GM21528 (cell line): ENCODE results near the gene PRSS50.

Source experiments
- ATAC-seq: cut with Tn5 transposase; IDR thresholded peaks from one replicate; pipeline ENCODE4 v1.9.1; 2021; ENCODE audit warnings: mild to moderate bottlenecking, moderate library complexity; ENCODE audit not compliant: unreplicated experiment, low FRiP score

The PRSS50 gene

GRCh38 chr3:46693892-46694226 is 23.8 kb downstream of the PRSS50 start:
- no peak for ATAC-seq

DNA sequence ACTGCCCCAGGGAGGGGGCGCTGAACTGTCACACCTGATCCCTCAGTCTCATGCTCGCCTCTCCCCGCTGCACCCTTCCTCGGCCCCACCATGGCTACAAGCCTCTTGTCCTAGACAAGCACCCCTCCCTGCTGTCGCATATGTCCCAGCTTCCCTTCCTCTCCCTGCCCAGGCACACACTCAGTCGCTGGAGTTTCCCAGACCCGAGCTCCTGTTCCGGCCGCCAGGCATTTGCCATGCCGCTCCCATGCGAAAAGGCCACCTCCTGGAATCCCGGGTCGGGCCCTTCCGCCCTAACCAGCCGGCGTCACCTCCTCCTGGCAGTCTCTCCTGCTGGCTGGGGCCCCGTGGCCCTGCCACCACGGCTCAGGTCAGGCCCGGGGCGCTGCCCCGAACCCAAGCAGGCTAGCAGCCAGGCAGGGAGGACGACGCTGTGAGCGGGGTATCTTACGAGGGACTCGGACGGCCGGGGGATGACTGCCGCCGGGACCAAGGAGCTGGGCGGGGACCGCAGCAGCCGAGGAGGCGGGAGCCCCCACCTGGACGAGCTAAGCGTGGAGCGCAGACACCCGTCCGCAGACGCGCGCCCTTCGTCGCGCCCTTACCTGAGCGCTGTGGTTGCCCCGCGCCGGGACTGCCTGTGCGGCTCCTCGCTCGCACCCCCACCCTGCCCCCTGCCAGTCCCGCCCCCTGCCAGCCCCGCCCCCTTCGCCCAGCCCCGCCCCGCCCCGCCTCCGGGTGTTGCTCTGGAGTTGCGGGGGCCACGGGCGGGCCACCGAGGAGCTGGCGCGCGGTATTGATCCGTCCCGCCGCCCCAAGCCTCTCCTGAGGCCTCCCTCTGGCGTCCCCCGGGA is 24.4 kb downstream of the PRSS50 start, which contains the start of gene ALS2CL:
Gene ALS2CL, minus strand, starts transcription at position 642 of the 854 bp plus-strand sequence. CDS start 4,239 bp downstream, outside the sequence.
- ATAC-seq, result no peak

- no peak for ATAC-seq
Observed at GRCh38 chr3:46692566-46692990, 25.1 kb downstream of the PRSS50 start.

DNA sequence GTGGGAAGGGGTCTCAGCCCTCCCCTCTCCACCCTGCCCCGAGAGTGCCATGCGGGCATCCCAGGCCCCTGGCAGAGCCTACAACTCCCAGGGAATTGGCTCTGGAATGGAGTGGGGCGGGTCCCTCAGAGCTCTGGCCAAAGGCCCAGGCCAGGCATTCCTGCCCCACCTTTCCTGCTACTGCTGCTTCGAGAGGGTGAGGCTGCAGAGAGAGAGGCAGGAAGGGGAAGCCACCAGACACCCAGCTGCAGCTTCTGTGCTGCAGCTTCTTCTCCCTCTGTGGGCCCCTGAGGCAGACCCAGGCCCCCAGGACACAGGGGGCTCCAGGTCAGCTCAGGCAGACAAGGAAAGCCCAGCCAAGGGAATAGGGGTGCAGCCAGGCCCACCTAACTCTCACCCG is 26.9 kb downstream of the PRSS50 start:
- ATAC-seq, result no peak

GRCh38 chr3:46685446-46685845 is 32.2 kb downstream of the PRSS50 start:
- ATAC-seq, result no peak

- ATAC-seq, result no peak
Observed at GRCh38 chr3:46684891-46685290, 32.8 kb downstream of the PRSS50 start.

GRCh38 chr3:46682974-46683373 is 34.7 kb downstream of the PRSS50 start:
- no peak for ATAC-seq

DNA sequence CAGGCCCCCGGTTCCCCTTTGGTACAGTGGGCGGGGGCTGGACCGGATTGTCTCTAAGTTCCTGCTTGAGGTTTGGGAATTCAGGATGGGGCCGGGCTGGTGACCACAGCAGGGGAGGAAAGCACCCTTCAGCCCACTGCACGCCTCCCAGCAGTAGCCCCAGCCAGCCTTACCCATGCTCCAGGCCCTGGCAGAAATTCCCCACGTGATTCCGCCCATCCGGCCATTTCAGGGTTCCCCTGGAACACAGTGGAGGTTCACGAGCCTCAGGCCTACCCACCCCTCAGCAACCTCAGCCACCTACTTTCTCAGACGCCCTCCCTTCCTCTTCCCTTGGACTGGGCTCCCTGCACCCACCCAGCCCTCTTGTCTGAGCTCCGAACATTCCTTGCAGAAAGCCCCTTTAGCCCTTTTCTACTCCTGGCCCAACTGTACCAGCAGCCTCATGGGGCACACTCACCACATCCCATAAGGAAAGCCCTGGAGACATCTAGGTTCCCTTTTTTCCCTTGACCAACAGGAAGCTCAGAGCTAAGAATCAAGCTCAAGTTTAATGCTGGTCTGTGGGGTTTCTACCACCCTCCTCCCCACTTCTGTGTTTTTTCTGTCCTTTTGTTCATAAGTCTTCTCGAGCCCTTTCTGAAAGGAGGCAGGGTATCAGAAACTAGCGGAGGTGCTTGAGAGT is 35.7 kb downstream of the PRSS50 start:
- no peak for ATAC-seq

DNA sequence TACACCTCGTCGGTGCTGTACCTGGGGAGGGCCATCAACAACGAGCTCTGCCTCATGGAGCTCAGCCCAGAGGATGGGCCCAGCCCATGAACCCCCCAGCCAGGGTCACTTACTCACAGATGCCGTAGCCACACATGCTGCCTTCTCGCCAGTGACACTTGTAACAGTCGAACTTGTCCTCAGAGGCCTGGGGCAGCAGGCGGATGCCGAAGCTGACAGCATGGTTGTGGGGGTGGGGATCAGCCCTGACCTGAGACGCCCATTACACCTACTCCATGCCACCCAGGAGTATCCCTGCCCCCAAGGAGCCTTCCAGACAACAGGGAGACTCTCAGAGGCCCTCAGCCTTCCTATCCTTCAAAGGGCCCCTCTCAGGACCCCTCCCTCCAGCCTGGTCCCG is 36.3 kb downstream of the PRSS50 start:
- ATAC-seq, result no peak

GRCh38 chr3:46680298-46680826 is 37.3 kb downstream of the PRSS50 start:
- no peak for ATAC-seq

DNA sequence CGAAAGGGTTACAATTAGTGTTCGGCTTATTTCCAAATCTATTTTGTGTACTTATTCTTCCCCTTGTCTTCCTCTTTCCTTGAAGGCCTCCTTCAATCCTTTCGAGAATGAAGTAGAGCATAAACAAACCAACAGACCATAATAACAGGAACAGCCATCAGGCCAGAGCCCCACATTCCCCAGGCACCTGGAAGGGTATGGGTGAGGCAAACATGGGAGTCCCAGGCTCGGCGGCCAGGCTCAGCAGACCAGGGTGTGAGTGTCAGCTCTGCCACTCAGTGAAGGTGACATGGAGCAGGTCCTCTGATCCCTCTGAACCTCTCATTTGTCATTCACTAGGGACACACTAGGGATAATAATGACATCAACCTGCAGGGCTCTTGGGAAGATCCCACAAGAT is 38.0 kb downstream of the PRSS50 start:
- ATAC-seq, result no peak

- ATAC-seq, result no peak
Observed at GRCh38 chr3:46678280-46678679, 39.4 kb downstream of the PRSS50 start.

DNA sequence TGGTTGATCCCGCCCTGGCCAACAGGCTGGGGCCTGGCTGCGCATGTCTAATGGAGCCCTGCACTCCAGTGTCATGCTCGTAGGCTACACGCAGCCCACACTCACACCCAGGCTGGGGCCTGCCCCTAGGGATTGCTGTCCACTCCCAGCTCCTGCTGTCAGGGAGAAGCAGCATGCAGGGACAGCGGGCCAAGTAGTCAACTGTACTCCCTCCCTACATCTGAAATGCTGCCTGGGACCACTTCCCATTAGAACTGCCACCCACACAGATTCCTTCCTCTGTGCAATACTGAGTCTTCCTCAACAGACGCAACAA is 40.3 kb downstream of the PRSS50 start:
- ATAC-seq, result no peak

DNA sequence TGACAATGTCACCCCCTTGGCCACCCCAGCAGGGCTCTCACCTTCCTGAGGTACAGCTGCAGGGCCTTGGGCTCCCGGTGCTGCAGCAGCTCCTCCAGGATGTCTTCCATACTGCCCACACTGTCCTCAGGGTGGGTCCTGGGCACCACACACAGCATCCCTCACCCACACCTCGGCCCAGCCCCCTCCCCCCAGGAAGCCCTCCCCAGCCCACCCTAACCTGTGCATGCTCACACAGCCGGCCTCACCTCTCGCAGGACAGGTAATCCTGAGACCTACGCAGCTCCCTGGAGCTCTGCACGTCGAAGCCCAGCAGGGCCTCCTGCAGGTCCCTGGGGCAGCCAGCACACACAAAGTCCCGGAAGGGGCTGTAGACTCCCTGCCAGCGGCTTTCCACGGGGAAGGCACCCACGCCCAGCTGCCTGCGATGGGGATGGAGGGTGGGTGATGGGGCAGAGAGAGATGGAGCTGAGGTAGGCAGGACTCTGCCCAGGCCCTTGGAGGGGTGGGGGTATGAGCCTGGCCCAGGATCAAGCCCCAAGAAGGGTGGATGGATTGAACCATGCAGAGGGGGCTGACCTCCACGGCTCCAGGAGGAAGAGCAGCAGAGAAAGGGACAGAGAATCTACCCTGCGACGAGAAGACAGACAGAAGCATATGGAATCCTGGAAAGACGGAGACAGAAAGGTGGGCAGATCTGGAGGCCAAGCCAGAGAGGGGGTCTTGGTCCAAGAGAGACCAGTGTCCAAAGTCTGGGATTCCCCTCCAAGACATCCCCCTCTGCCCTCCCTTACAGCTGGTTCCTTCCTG is 40.9 kb downstream of the PRSS50 start:
- no peak for ATAC-seq

DNA sequence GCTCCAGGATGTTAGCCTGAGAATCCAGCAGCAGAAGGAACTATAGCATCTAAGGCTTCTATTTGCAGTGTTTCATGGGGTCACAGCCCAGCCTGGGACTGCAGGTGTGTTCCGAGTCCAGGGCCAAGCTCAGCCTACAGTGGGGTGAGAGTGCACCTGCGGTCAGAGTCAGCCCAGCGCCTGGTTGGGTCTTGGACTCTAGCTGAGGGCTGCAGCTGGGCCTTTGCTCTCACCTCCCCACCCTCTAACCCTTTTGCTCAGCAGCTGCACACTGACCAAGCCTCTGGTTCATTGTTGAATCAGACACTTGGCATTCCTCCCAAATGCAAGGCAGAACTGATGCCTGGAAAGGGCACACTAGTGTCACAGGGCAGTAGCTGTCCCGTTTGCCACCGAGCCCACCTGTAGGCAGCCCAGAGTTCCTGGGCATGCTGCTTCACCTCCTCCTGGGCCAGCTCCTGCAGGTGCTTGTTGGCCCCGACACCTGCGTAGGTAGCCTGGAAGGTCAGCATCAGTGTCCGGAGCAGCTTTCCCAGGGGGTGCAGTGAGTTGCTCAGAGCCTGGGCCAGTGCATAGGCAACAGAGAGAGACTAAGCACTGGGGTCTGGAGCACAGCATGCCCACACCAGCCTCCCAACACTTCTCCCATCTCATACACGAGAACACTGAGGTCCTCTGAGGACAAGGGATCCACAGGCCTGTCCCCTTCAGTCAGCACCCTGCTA is 41.7 kb downstream of the PRSS50 start:
- ATAC-seq, result no peak

DNA sequence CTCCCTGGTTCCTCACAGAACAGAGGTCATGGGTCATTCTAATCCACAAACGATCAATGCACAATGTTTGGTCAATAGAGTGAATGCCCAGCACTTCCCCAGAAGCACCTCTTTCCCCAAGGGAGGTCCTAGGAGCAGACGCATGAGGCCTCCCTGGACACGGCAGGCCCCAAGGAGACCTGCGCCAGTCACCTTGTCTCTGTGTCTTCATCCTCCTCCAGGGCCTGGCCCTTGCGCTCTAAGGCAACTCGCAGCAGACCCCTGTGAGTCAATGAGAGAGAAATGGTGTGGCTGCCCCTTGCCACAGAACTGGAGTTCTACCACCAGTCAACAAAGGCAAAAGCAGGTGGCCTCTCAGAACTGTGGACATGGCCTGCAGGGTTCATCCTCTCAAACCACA is 42.2 kb downstream of the PRSS50 start:
- ATAC-seq, result no peak

DNA sequence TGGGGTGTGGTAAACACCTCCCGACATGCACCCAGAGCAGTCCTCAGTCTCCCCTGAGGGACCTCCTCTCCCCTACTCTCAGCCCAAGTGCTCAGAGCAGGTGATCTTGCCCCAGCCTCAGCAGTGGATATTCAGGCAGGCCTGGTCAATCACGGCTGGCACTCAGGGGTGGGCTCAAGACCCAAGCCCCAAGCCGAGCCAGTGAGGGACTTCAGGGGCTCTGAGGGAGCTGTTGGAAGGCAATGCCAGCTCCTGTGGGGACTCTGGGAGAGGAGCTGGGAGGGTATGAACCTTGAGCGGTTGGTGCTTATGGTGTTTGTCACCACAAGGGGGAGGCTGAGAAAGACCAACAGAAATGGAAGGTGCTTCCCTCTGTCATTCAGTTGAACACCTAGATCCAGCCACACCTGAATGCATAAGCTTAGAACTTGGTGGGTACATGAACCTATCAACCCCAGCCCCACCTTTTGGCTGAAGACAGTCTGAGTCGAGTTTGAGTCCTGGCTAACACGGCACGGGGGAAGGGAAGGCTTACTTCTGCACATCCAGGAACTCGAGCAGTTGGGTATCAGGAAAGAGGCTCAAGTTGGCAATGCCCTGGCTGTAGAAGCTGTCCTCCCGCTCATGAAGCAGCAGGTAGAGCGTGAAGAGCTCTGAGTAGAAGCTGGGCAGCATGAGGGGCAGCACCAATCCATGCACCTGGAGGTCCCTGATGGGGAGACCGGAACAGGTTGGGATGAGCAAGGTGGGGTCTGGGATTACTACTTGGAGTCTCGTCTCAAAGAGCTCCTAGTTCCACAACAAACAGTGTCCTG is 43.4 kb downstream of the PRSS50 start:
- no peak for ATAC-seq

- no peak for ATAC-seq
Observed at GRCh38 chr3:46673151-46674030, 44.3 kb downstream of the PRSS50 start.

DNA sequence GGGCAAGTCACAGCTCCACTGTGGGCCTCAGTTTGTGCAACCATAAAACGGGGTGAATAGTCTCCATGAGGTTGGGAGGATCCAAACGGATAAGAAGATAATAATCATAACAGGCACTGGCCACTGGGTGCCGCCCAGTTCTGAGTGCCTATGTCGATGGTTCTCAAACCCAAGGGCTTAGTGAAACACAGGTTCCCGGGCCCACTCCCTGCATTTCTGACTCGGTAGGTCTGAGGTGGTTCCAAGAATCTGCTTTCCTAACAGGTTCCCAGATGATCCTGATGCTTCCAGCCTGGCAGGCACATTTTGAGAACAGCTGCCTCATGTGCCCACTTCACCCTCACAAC is 45.3 kb downstream of the PRSS50 start:
- ATAC-seq, result no peak
